Stomach (tissue), 4 donors: ENCODE data around the gene EVL.

ENCODE experiments used
- CTCF ChIP-seq, 7 experiments: fragments of 450-650 bp in 4 of 7; fragments of 200-600 bp in 3 of 7; sonication (generic) in 3 of 7; IDR thresholded peaks; one replicate each; pipeline ENCODE4 v1.5.1; 2016 to 2019; ENCODE audit warnings: antibody characterized with exemption in 7 of 7, control low read depth in 2 of 7, mild to moderate bottlenecking in 1 of 7
- POLR2A ChIP-seq, 4 donors: fragments of 450-650 bp; IDR thresholded peaks; one replicate each; pipeline ENCODE4 v1.6.1; 2016; ENCODE audit warnings: antibody characterized with exemption in 4 of 4, control low read depth in 2 of 4, mild to moderate bottlenecking in 1 of 4, moderate library complexity in 1 of 4
- POLR2AphosphoS5 ChIP-seq, 3 donors: sonication (generic); formaldehyde crosslinking; IDR thresholded peaks; one replicate each; pipeline ENCODE4 v1.6.1; 2016; ENCODE audit warnings: antibody characterized with exemption in 3 of 3

DNA sequence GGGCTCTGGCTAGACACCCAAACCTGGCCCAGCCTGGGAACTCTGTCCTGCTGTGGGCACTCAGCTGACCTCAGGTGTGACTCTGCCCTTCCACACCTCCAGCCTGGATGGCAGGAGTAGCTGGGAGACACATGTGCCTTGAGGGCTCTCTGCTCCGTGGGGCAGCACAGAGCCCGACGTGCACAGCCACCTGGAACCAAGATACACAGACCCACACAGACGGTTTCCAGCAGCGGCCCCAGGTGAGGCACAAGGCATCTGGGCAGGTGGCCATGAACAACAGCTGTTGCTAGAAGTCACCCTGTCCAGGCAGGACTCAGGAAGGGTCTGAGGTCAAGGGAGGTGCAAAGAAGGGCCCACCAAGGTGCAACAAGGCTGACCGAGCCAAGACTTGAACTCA, 88.3 kb downstream of the EVL start:
- TF ChIP-seq POLR2A (IDR thresholded peaks at IDR 0.05) (no peak), CTCF (IDR thresholded peaks at IDR 0.05) (no peak), POLR2AphosphoS5 (IDR thresholded peaks at IDR 0.05) (no peak)
